ENCODE data around the gene SBF2. TPM values are rescaled to one million over a fixed set of nuclear protein-coding genes. Genes with fewer than 3 reads are reported as not detected.

SBF2 gene
- total and polyA plus RNA-seq, 9 of the 15 experiments (the other 6 are each of a cell fraction or from before 2014, with no cell fraction given), result 0.80 to 9.5 (median 5.0) TPM

DNA sequence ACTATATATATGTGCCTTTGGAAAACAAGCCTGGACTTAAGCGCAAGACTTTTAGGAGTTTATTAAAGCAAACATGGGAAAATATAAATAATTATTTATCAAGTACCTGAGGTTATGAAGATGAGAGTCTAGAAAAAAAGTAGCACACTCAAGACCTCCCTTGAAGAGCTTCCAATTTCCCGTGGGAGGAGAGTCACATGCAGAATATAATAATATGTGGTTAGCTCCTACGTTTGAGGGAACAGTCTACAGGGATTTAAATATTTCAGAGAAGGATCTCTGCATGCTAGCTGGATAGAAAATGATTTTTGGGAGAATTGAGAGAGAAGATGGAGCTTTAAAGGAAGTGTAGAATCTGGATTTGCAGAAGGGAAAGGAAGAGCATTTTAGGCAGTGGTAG lies 446.4 kb downstream of the SBF2 start (continued):
- TF ChIP-seq, protein P1, sequence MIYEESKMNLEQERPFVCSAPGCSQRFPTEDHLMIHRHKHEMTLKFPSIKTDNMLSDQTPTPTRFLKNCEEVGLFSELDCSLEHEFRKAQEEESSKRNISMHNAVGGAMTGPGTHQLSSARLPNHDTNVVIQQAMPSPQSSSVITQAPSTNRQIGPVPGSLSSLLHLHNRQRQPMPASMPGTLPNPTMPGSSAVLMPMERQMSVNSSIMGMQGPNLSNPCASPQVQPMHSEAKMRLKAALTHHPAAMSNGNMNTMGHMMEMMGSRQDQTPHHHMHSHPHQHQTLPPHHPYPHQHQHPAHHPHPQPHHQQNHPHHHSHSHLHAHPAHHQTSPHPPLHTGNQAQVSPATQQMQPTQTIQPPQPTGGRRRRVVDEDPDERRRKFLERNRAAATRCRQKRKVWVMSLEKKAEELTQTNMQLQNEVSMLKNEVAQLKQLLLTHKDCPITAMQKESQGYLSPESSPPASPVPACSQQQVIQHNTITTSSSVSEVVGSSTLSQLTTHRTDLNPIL (CRISPR knock-in tag; IDR thresholded peaks at IDR 0.05), result no peak
- TF ChIP-seq, protein P2, sequence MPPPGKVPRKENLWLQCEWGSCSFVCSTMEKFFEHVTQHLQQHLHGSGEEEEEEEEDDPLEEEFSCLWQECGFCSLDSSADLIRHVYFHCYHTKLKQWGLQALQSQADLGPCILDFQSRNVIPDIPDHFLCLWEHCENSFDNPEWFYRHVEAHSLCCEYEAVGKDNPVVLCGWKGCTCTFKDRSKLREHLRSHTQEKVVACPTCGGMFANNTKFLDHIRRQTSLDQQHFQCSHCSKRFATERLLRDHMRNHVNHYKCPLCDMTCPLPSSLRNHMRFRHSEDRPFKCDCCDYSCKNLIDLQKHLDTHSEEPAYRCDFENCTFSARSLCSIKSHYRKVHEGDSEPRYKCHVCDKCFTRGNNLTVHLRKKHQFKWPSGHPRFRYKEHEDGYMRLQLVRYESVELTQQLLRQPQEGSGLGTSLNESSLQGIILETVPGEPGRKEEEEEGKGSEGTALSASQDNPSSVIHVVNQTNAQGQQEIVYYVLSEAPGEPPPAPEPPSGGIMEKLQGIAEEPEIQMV (tag; conservative IDR thresholded peaks at IDR 0.05; ENCODE audit: low read depth), result no peak

DNA sequence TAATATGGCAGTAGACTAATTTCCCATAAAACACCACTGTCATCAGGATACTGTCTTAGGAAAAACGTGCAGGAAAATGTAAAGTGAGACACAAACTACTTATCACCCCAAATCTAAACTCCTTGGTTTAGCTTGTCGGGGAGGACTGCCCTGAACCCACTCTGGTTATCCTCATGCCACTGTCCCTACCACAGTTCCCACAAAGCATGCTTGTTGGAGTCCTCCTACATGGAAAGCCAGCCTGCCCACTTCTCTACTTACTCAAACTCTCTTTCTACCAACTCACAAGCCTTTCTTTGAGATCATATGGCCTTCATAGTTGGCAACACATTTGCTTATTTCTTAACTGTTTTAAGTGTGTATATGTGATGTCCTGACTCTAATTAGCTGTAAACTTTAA lies 451.1 kb downstream of the SBF2 start:
- Histone ChIP-seq H3K36me3 (ENCODE audit: control insufficient read depth, insufficient read depth, low read length) (no peaks in the 10 kb centered on the region), H3K9ac (ENCODE audit: insufficient read depth in 1 of 2, low read depth in 2 of 2, low read length in 2 of 2) (no peak overlapping the region), H3K4me3 (no peak overlapping the region), H3K27me3 (ENCODE audit: control insufficient read depth in 2 of 2, insufficient read depth in 2 of 2, low read length in 2 of 2) (no peaks in the 10 kb centered on the region), H4K20me1 (replicated peaks; ENCODE audit: control insufficient read depth, insufficient read depth, low read length) (no peaks in the 10 kb centered on the region), H3K9me3 (replicated peaks; ENCODE audit: control insufficient read depth, insufficient read depth, low read depth, low read length) (no peaks in the 10 kb centered on the region), H3K27ac (ENCODE audit: extremely low read depth, low read depth, low read length) (no peak overlapping the region), H2AFZ (ENCODE audit: low read depth, low read length) (no peak overlapping the region), H3K4me2 (ENCODE audit: insufficient read depth, low read length) (no peak overlapping the region), H3K9me1 (ENCODE audit: control insufficient read depth, insufficient read depth, low read length) (no peaks in the 10 kb centered on the region), H3K4me1 (replicated peaks in 1 of 2; ENCODE audit: control insufficient read depth in 2 of 2, insufficient read depth in 2 of 2, low read length in 2 of 2) (no peaks in the 10 kb centered on the region), H3K79me2 (ENCODE audit: control insufficient read depth, insufficient read depth, low read length) (no peaks in the 10 kb centered on the region)
- POLR2A ChIA-PET, result interaction anchor here (0.6 to 2.1 kb wide), 3 partner anchors 11 to 17 kb away, joined by 3 to 6 read pairs (median 5); no protein-coding TSS in a partner anchor
- in situ Hi-C loops (cut with MboI), result no loop called here
- intact Hi-C loops (cut with micrococcal nuclease), result no loop called here
- BruUV-seq (replicated peaks), result no TSS peak
- 3% methylated on average over 2 of the region's 2 CpGs for WGBS (ENCODE audit: insufficient coverage, low coverage, missing lambda C conversion rate)
- CTCF ChIA-PET (ENCODE audit: low intra/inter-chr PET ratio), result no interaction called here
- peak; percentile 42 for FAIRE-seq
- DNase-seq (ENCODE audit: extremely low read depth in 1 of 4, low spot score in 3 of 4), result no peak
- ATAC-seq, result no peak
- TF ChIP-seq DMBX1 (CRISPR knock-in tag; IDR thresholded peaks at IDR 0.05; ENCODE audit: borderline replicate concordance) (no peak), RFX5 (IDR thresholded peaks at IDR 0.05; ENCODE audit: low read depth, low read length) (no peak), CHD4 (IDR thresholded peaks at IDR 0.05; ENCODE audit: insufficient read depth, insufficient replicate concordance, low read depth, low read length, poor library complexity, severe bottlenecking) (no peak), ZNF583 (CRISPR knock-in tag; IDR thresholded peaks at IDR 0.05) (no peak), KLF6 (CRISPR knock-in tag; IDR thresholded peaks at IDR 0.05; ENCODE audit: borderline replicate concordance) (no peak), RBBP5 (IDR thresholded peaks at IDR 0.05; ENCODE audit: borderline replicate concordance, insufficient read depth, low read length, poor library complexity, severe bottlenecking) (no peak)
- TF ChIP-seq, protein P3, sequence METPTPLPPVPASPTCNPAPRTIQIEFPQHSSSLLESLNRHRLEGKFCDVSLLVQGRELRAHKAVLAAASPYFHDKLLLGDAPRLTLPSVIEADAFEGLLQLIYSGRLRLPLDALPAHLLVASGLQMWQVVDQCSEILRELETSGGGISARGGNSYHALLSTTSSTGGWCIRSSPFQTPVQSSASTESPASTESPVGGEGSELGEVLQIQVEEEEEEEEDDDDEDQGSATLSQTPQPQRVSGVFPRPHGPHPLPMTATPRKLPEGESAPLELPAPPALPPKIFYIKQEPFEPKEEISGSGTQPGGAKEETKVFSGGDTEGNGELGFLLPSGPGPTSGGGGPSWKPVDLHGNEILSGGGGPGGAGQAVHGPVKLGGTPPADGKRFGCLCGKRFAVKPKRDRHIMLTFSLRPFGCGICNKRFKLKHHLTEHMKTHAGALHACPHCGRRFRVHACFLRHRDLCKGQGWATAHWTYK (CRISPR knock-in tag; IDR thresholded peaks at IDR 0.05), result no peak
